Neural cell (in vitro differentiated cells): ENCODE measurements around the gene JKAMP. TPM values are rescaled to one million over a fixed set of nuclear protein-coding genes. Genes with fewer than 3 reads are reported as not detected.

ENCODE experiments used
- H2AFZ ChIP-seq: fragments of 200-600, 300-800 bp; sonication (generic), shearing (Covaris generic); 2 replicates; pipeline ENCODE4 v1.6.0; 2014; ENCODE audit warnings: low read depth, mild to moderate bottlenecking, antibody characterized with exemption, low read length, moderate library complexity
- H3F3A ChIP-seq: fragments of 200-600 bp; shearing (Covaris generic); 2 replicates; pipeline ENCODE4 v1.6.1; 2016; ENCODE audit warnings: mild to moderate bottlenecking, moderate library complexity, mixed read lengths, antibody characterized with exemption, low read length; ENCODE audit not compliant: insufficient read depth, poor library complexity, severe bottlenecking
- H3K27ac ChIP-seq: fragments of 200-600, 300-800 bp; sonication (generic), shearing (Covaris generic); 2 replicates; pipeline ENCODE4 v1.5.1; 2014; ENCODE audit warnings: mild to moderate bottlenecking, low read length, moderate library complexity
- H3K27me3 ChIP-seq: fragments of 300-800, 200-600 bp; sonication (generic), shearing (Covaris generic); 2 replicates; pipeline ENCODE4 v1.6.0; 2014; ENCODE audit warnings: mild to moderate bottlenecking, low read depth, low read length, moderate library complexity; ENCODE audit not compliant: insufficient read depth
- H3K36me3 ChIP-seq: fragments of 300-800, 200-600 bp; sonication (generic), shearing (Covaris generic); 2 replicates; pipeline ENCODE4 v1.5.1; 2014; ENCODE audit warnings: mild to moderate bottlenecking, antibody characterized with exemption, low read length, moderate library complexity; ENCODE audit not compliant: insufficient read depth
- H3K4me2 ChIP-seq: fragments of 300-800, 200-600 bp; sonication (generic), shearing (Covaris generic); 2 replicates; pipeline ENCODE4 v1.6.0; 2014; ENCODE audit warnings: mild to moderate bottlenecking, low read length
- H3K4me3 ChIP-seq: fragments of 300-800, 200-600 bp; sonication (generic), shearing (Covaris generic); 2 replicates; pipeline ENCODE4 v1.5.1; 2014; ENCODE audit warnings: mild to moderate bottlenecking, low read length, moderate library complexity
- H3K79me2 ChIP-seq: fragments of 200-600 bp; shearing (Covaris generic); replicated peaks from 2 replicates; pipeline ENCODE4 v1.6.0; 2014; ENCODE audit warnings: mild to moderate bottlenecking, low read length, moderate library complexity; ENCODE audit not compliant: insufficient read depth
- H3K9ac ChIP-seq: fragments of 300-800, 200-600 bp; sonication (generic), shearing (Covaris generic); 2 replicates; pipeline ENCODE4 v1.6.1; 2016; ENCODE audit warnings: mild to moderate bottlenecking, low read length, mixed read lengths
- H3K9me2 ChIP-seq: fragments of 200-600 bp; shearing (Covaris generic); 2 replicates; pipeline ENCODE4 v1.6.1; 2016; ENCODE audit warnings: mild to moderate bottlenecking, low read length, mixed read lengths; ENCODE audit not compliant: insufficient read depth
- H3K9me3 ChIP-seq: fragments of 200-600, 300-800 bp; sonication (generic), shearing (Covaris generic); 2 replicates; pipeline ENCODE4 v1.6.1; 2016; ENCODE audit warnings: mild to moderate bottlenecking, mixed run types, low read length, moderate library complexity, mixed read lengths
- H4K20me1 ChIP-seq: fragments of 200-600 bp; shearing (Covaris generic); 2 replicates; pipeline ENCODE4 v1.6.1; 2016; ENCODE audit warnings: mild to moderate bottlenecking, mixed run types; ENCODE audit not compliant: insufficient read depth
- EP300 ChIP-seq: fragments of 450-650 bp; conservative IDR thresholded peaks from 2 replicates; pipeline ENCODE4 v1.6.1; 2014; ENCODE audit warnings: antibody characterized with exemption, mild to moderate bottlenecking, moderate library complexity; ENCODE audit not compliant: poor library complexity, severe bottlenecking
- EZH2 ChIP-seq: fragments of 200-600, 300-800 bp; shearing (Covaris generic), sonication (generic); IDR thresholded peaks from 2 replicates; pipeline ENCODE4 v1.6.1; 2014; ENCODE audit warnings: antibody characterized with exemption, low read length, borderline replicate concordance, mild to moderate bottlenecking; ENCODE audit not compliant: insufficient read depth, poor library complexity, severe bottlenecking
- MXI1 ChIP-seq: fragments of 450-650 bp; conservative IDR thresholded peaks from 2 replicates; pipeline ENCODE4 v1.6.1; 2014; ENCODE audit warnings: antibody characterized with exemption, mild to moderate bottlenecking; ENCODE audit not compliant: poor library complexity, severe bottlenecking
- POLR2AphosphoS5 ChIP-seq: IDR thresholded peaks from 2 replicates; pipeline ENCODE4 v1.6.1; 2012
- RAD21 ChIP-seq: fragments of 450-650 bp; conservative IDR thresholded peaks from 2 replicates; pipeline ENCODE4 v1.6.1; 2014; ENCODE audit warnings: antibody characterized with exemption, mild to moderate bottlenecking, moderate library complexity
- SMC3 ChIP-seq: fragments of 450-650 bp; conservative IDR thresholded peaks from 2 replicates; pipeline ENCODE4 v1.6.1; 2014; ENCODE audit warnings: antibody characterized with exemption, mild to moderate bottlenecking, moderate library complexity; ENCODE audit not compliant: poor library complexity
- TAF1 ChIP-seq: IDR thresholded peaks from 2 replicates; pipeline ENCODE4 v1.6.1; 2012; ENCODE audit warnings: low read depth
- polyA plus RNA-seq: library from polyadenylated mRNA; depleted of rRNA; stranded (reverse); fragments of >200 nt; gene quantifications from 2 replicates; pipeline ENCODE4 v1.2.3, GENCODE V29; 2014
- TF ChIP-seq, protein P1 (sequence below): IDR thresholded peaks from 2 replicates; pipeline ENCODE4 v1.6.1; 2012; ENCODE audit warnings: borderline replicate concordance
- TF ChIP-seq, protein P2 (sequence below): fragments of 450-650 bp; IDR thresholded peaks from 2 replicates; pipeline ENCODE4 v1.5.1; 2014; ENCODE audit warnings: antibody characterized with exemption, mild to moderate bottlenecking, moderate library complexity; ENCODE audit not compliant: poor library complexity, severe bottlenecking

The JKAMP gene
- polyA plus RNA-seq, 1 donor from 2014 or later = 204 TPM

DNA sequence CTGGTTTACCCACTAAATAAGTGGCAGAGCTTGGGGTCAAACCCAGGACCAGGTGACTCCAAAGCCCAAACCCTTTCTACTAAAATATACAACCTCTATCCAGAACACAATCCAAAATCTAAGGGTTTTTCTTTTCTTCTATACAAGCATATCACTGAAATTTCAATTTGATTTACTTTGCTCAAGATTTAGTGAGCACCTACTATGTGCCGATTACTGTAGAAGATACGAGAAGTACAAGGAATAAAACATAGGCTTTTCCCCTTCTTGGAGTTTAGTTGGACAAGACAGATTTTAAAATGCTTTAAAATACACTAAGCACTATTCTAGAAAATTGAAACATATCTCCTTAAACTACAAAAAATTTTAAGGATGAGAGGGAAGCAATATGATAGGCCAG, 2.9 kb upstream of the JKAMP start:
- Histone ChIP-seq H3K36me3 (no peaks in the 10 kb centered on the region), H3F3A (no peaks in the 10 kb centered on the region), H3K4me3 (no peak overlapping the region), H2AFZ (no peak overlapping the region), H4K20me1 (no peaks in the 10 kb centered on the region), H3K27me3 (no peaks in the 10 kb centered on the region), H3K4me2 (no peak overlapping the region), H3K9me3 (no peaks in the 10 kb centered on the region), H3K9me2 (no peaks in the 10 kb centered on the region), H3K27ac (no peak overlapping the region), H3K9ac (no peak overlapping the region), H3K79me2 (peaks cover 14% of the 10 kb centered on the region)
- TF ChIP-seq EZH2 = no peak
- no peak for TF ChIP-seq MXI1
- no peak for TF ChIP-seq EP300
- TF ChIP-seq RAD21 = no peak
- TF ChIP-seq SMC3 = no peak
- no peak for TF ChIP-seq POLR2AphosphoS5

GRCh38 chr14:59481871-59482540, 2.3 kb upstream of the JKAMP start:
- no peaks in the 10 kb centered on the region for H4K20me1 ChIP-seq
- no peak overlapping the region for H3K9ac ChIP-seq
- H3K9me3 ChIP-seq = no peaks in the 10 kb centered on the region
- peaks cover 20% of the 10 kb centered on the region for H3K79me2 ChIP-seq
- H3K9me2 ChIP-seq = no peaks in the 10 kb centered on the region
- no peak for TF ChIP-seq SMC3
- TF ChIP-seq EZH2 = no peak
- TF ChIP-seq POLR2AphosphoS5 = no peak
- TF ChIP-seq, protein P1, sequence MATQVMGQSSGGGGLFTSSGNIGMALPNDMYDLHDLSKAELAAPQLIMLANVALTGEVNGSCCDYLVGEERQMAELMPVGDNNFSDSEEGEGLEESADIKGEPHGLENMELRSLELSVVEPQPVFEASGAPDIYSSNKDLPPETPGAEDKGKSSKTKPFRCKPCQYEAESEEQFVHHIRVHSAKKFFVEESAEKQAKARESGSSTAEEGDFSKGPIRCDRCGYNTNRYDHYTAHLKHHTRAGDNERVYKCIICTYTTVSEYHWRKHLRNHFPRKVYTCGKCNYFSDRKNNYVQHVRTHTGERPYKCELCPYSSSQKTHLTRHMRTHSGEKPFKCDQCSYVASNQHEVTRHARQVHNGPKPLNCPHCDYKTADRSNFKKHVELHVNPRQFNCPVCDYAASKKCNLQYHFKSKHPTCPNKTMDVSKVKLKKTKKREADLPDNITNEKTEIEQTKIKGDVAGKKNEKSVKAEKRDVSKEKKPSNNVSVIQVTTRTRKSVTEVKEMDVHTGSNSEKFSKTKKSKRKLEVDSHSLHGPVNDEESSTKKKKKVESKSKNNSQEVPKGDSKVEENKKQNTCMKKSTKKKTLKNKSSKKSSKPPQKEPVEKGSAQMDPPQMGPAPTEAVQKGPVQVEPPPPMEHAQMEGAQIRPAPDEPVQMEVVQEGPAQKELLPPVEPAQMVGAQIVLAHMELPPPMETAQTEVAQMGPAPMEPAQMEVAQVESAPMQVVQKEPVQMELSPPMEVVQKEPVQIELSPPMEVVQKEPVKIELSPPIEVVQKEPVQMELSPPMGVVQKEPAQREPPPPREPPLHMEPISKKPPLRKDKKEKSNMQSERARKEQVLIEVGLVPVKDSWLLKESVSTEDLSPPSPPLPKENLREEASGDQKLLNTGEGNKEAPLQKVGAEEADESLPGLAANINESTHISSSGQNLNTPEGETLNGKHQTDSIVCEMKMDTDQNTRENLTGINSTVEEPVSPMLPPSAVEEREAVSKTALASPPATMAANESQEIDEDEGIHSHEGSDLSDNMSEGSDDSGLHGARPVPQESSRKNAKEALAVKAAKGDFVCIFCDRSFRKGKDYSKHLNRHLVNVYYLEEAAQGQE = no peak
- no peak for TF ChIP-seq RAD21
- no peak for TF ChIP-seq EP300
- TF ChIP-seq, protein P2, sequence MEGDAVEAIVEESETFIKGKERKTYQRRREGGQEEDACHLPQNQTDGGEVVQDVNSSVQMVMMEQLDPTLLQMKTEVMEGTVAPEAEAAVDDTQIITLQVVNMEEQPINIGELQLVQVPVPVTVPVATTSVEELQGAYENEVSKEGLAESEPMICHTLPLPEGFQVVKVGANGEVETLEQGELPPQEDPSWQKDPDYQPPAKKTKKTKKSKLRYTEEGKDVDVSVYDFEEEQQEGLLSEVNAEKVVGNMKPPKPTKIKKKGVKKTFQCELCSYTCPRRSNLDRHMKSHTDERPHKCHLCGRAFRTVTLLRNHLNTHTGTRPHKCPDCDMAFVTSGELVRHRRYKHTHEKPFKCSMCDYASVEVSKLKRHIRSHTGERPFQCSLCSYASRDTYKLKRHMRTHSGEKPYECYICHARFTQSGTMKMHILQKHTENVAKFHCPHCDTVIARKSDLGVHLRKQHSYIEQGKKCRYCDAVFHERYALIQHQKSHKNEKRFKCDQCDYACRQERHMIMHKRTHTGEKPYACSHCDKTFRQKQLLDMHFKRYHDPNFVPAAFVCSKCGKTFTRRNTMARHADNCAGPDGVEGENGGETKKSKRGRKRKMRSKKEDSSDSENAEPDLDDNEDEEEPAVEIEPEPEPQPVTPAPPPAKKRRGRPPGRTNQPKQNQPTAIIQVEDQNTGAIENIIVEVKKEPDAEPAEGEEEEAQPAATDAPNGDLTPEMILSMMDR = no peak
- no peak for TF ChIP-seq MXI1
- no peak for TF ChIP-seq TAF1
- no peak overlapping the region for H3K27ac ChIP-seq
- H2AFZ ChIP-seq = no peak overlapping the region
- H3K36me3 ChIP-seq = no peaks in the 10 kb centered on the region
- no peak overlapping the region for H3K4me2 ChIP-seq
- H3F3A ChIP-seq = no peaks in the 10 kb centered on the region
- peak overlapping the region; percentile 88 for H3K4me3 ChIP-seq
- no peaks in the 10 kb centered on the region for H3K27me3 ChIP-seq
